GM12878 (cell line): ENCODE data around the gene SMARCA4. TPM values are rescaled to one million over a fixed set of nuclear protein-coding genes. Genes with fewer than 3 reads are reported as not detected.

Experiments used
- ATAC-seq: fragments of 200-7000 bp; cut with Tn5 transposase; 3 replicates; pipeline ENCODE4 v1.9.1; 2020; ENCODE audit warnings: mild to moderate bottlenecking, moderate library complexity
- BruUV-seq: library from RNA; stranded (reverse); fragments of 400-500 nt; replicated peaks from 2 replicates; lab custom pipeline; 2021; lab: Mats Ljungman, UMichigan
- CTCF ChIA-PET: fragments of 300-600 bp; sonication (Branson Sonifier 250); formaldehyde crosslinking; extraction: SDS; loops from one replicate; lab custom pipeline; 2021; ENCODE audit warnings: inconsistent platforms; lab: Yijun Ruan, JAX
- POLR2A ChIA-PET: fragments of 350-600 bp; formaldehyde crosslinking; extraction: SDS; loops from one replicate; lab custom pipeline; 2021; ENCODE audit warnings: inconsistent platforms; lab: Charles Lee
- RAD21 ChIA-PET: fragments of 300-600 bp; sonication (Branson Sonifier 250); formaldehyde crosslinking; loops from one replicate; lab custom pipeline; 2023; ENCODE audit warnings: antibody characterized with exemption; ENCODE audit not compliant: unreplicated experiment; lab: Charles Lee
- SMC1A ChIA-PET: fragments of 300-600 bp; sonication (Branson Sonifier 250); formaldehyde crosslinking; loops from one replicate; lab custom pipeline; 2023; ENCODE audit not compliant: unreplicated experiment, uncharacterized antibody; lab: Charles Lee
- DNase-seq: peaks from one replicate; pipeline ENCODE4 v3.0.0-alpha.2; 2011; ENCODE audit warnings: low read depth, low spot score
- FAIRE-seq: peaks from 3 replicates; lab custom pipeline; 2011; peaks lifted over from hg19 to GRCh38; lab: Jason Lieb, UNC
- H2AFZ ChIP-seq: 2 replicates; pipeline ENCODE4 v1.6.0; 2011; ENCODE audit warnings: low read depth, low read length, control low read depth; ENCODE audit not compliant: control insufficient read depth
- H3K27ac ChIP-seq: 2 replicates; pipeline ENCODE4 v1.5.1; 2011; ENCODE audit warnings: control low read depth; ENCODE audit not compliant: control insufficient read depth, insufficient read depth
- H3K27me3 ChIP-seq, 2 experiments: replicated peaks in 1 of 2; 2 replicates each; pipeline versions ENCODE4 v1.6.0 to v1.6.1; 2011; ENCODE audit warnings: low read length in 1 of 2; ENCODE audit not compliant: control insufficient read depth in 2 of 2, insufficient read depth in 2 of 2
- H3K36me3 ChIP-seq, 2 experiments: 2 replicates each; pipeline ENCODE4 v1.5.1; 2011; ENCODE audit warnings: low read length in 1 of 2; ENCODE audit not compliant: control insufficient read depth in 2 of 2, insufficient read depth in 2 of 2
- H3K4me1 ChIP-seq: 2 replicates; pipeline ENCODE4 v1.6.1; 2011; ENCODE audit warnings: mild to moderate bottlenecking, low read length, moderate library complexity, mixed read lengths; ENCODE audit not compliant: control insufficient read depth, insufficient read depth
- H3K4me2 ChIP-seq: 2 replicates; pipeline ENCODE4 v1.6.0; 2011; ENCODE audit warnings: control low read depth; ENCODE audit not compliant: control insufficient read depth, insufficient read depth
- H3K4me3 ChIP-seq: fragments of 200-600 bp; sonication (generic); 2 replicates; pipeline ENCODE4 v1.5.1; 2016
- H3K79me2 ChIP-seq: 2 replicates; pipeline ENCODE4 v1.6.0; 2011; ENCODE audit warnings: low read length; ENCODE audit not compliant: control insufficient read depth, insufficient read depth
- H3K9ac ChIP-seq: 2 replicates; pipeline ENCODE4 v1.8.0; 2011; ENCODE audit warnings: low read length, control low read depth, mixed read lengths; ENCODE audit not compliant: control insufficient read depth, insufficient read depth
- H3K9me3 ChIP-seq: replicated peaks from 3 replicates; pipeline ENCODE4 v1.5.1; 2011; ENCODE audit warnings: mild to moderate bottlenecking, low read length; ENCODE audit not compliant: control insufficient read depth, insufficient read depth
- H4K20me1 ChIP-seq: 2 replicates; pipeline ENCODE4 v1.6.0; 2011; ENCODE audit not compliant: control insufficient read depth, insufficient read depth
- BCL11A ChIP-seq: IDR thresholded peaks from 2 replicates; pipeline ENCODE4 v1.6.1; 2011; ENCODE audit warnings: low read depth, low read length
- EGR1 ChIP-seq, 2 experiments: IDR thresholded peaks; 1 replicate in 1 of 2; 2 replicates in 1 of 2; pipeline ENCODE4 v1.6.1; 2011 to 2012; ENCODE audit warnings: low read depth in 2 of 2, low read length in 2 of 2, borderline replicate concordance in 1 of 2, mild to moderate bottlenecking in 1 of 2, moderate library complexity in 1 of 2
- IRF4 ChIP-seq: IDR thresholded peaks from 2 replicates; pipeline ENCODE4 v1.6.1; 2011; ENCODE audit warnings: low read depth, low read length
- SMARCA5 ChIP-seq: fragments of 450-650 bp; IDR thresholded peaks from 2 replicates; pipeline ENCODE4 v1.6.1; 2017; ENCODE audit warnings: mild to moderate bottlenecking
- SUZ12 ChIP-seq: fragments of 200-600 bp; sonication (generic); IDR thresholded peaks from one replicate; pipeline ENCODE4 v1.6.1; 2018; ENCODE audit warnings: antibody characterized with exemption, mild to moderate bottlenecking; ENCODE audit not compliant: unreplicated experiment
- ZBTB4 ChIP-seq: fragments of 450-650 bp; formaldehyde crosslinking; IDR thresholded peaks from 2 replicates; pipeline ENCODE4 v1.4.0; 2022; ENCODE audit warnings: mild to moderate bottlenecking, moderate library complexity
- ZNF217 ChIP-seq: fragments of 450-650 bp; IDR thresholded peaks from 2 replicates; pipeline ENCODE4 v1.6.1; 2017; ENCODE audit warnings: antibody characterized with exemption, mild to moderate bottlenecking
- WGBS: methylation state at CpG from one replicate; pipeline ENCODE4 v1.1.6; 2016; ENCODE audit warnings: low lambda C conversion rate; ENCODE audit not compliant: insufficient replicate concordance, insufficient coverage; ENCODE audit errors: missing lambda C conversion rate; 5-methylcytosine and 5-hydroxymethylcytosine counted together
- in situ Hi-C: fragments of 300-500 bp; cut with MboI; formaldehyde crosslinking; loops from 9 replicates; pipeline ENCODE4 v1.14.3; 2018; ENCODE audit warnings: mixed read lengths
- intact Hi-C: fragments of 100-400 bp; cut with micrococcal nuclease; formaldehyde crosslinking; loops from one replicate; pipeline ENCODE4 v1.14.2; 2022; ENCODE audit not compliant: unreplicated experiment
- polyA plus RNA-seq, 11 experiments: library from polyadenylated mRNA; depleted of rRNA in 4 of 11; unstranded in 6 of 11; stranded (reverse) in 5 of 11; fragments of >200 nt; fragmentation: Nextera tagmentation in 4 of 11; fragmentation: Illumina TruSeq in 1 of 11; extraction: Ambion mirVana in 4 of 11; extraction: Trizol in 1 of 11; gene quantifications; 1 replicate in 1 of 11; 2 replicates in 10 of 11; pipeline versions ENCODE4 v1.2.1 to v1.2.3, GENCODE V29; 2011 to 2016; ENCODE audit warnings: inconsistent platforms in 2 of 11, missing spikeins in 2 of 11, low read depth in 1 of 11
- total RNA-seq, 4 experiments: library from RNA; depleted of rRNA in 3 of 4; stranded (reverse); fragments of >200 nt in 3 of 4; fragmentation: Illumina TruSeq in 1 of 4; extraction: Trizol in 1 of 4; gene quantifications; 2 replicates each; pipeline versions ENCODE4 v1.2.1 to v1.2.3, GENCODE V29; 2013 to 2021
- TF ChIP-seq, protein P1 (sequence below): fragments of 450-650 bp; conservative IDR thresholded peaks from 2 replicates; pipeline ENCODE4 v1.6.1; 2017; ENCODE audit warnings: mild to moderate bottlenecking, moderate library complexity
- TF ChIP-seq, protein P2 (sequence below): fragments of 450-650 bp; IDR thresholded peaks from 2 replicates; pipeline ENCODE4 v1.6.1; 2017; ENCODE audit warnings: borderline replicate concordance
- TF ChIP-seq, protein P3 (sequence below): fragments of 450-650 bp; IDR thresholded peaks from 2 replicates; pipeline ENCODE4 v1.6.1; 2016; ENCODE audit warnings: mild to moderate bottlenecking
- TF ChIP-seq, protein P4 (sequence below), 3 experiments: IDR thresholded peaks in 2 of 3; conservative IDR thresholded peaks in 1 of 3; 2 replicates each; pipeline ENCODE4 v1.5.1; 2011; ENCODE audit warnings: low read depth in 3 of 3, low read length in 3 of 3, mild to moderate bottlenecking in 3 of 3, control low read depth in 2 of 3, moderate library complexity in 2 of 3, inconsistent platforms in 1 of 3, mixed read lengths in 1 of 3; ENCODE audit not compliant: control insufficient read depth in 2 of 3, insufficient read depth in 1 of 3; ENCODE audit errors: extremely low read depth in 1 of 3
- TF ChIP-seq, protein P5 (sequence below): IDR thresholded peaks from 2 replicates; pipeline ENCODE4 v1.6.1; 2012; ENCODE audit warnings: low read depth, low read length, improper control_type of control experiment

The SMARCA4 gene
- total and polyA plus RNA-seq, 10 of the 15 experiments (the other 5 are each of a cell fraction or from before 2014, with no cell fraction given) = 22.4 to 175 (median 57.4) TPM

DNA sequence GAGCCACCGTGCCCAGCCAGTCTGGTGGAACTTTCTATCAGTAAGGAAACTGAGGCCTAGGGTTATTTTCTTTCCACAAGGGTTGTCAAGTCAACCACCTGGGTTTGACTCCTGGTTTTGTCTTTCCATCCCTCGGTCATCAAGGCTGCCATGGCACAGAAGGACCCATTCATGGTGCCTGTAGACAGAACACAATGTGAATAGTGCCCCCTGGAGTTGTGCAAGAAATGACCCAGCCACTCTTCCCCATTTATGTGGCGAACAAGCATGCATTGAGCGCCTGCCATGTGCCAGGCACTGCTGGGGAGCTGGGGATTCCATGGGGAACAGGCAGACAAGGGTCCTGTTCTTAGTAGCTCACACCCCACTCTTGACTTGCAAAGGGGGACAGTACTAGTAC is 4.1 kb downstream of the SMARCA4 start:
- intact Hi-C loops = loop anchor here (5.0 kb wide), 1 partner anchor 248 kb away; the partner anchor contains the start of gene DNM2
- no peak overlapping the region for H2AFZ ChIP-seq
- FAIRE-seq (no peak), DNase-seq (no peak), ATAC-seq (no peak)
- 97% methylated on average over 4 of the region's 4 CpGs for WGBS
- H3K9me3 ChIP-seq = no peaks in the 10 kb centered on the region
- H3K4me1 ChIP-seq = peaks cover 40% of the 10 kb centered on the region
- ChIA-PET POLR2A (interaction anchor here (0.6 to 1.4 kb wide), 4 partner anchors 13 to 124 kb away, joined by 3 to 6 read pairs (median 4); partner anchors contain the start of gene LDLR), CTCF (interaction anchor here (0.7 to 1.1 kb wide), 3 partner anchors 10 to 26 kb away, joined by 3 to 4 read pairs (median 3); no protein-coding TSS in a partner anchor), RAD21 (interaction anchor here (0.8 to 1.4 kb wide), 2 partner anchors 15 to 20 kb away, joined by 5 to 6 read pairs; no protein-coding TSS in a partner anchor), SMC1A (interaction anchor here (0.7 to 3.1 kb wide), 7 partner anchors 8 to 28 kb away, joined by 3 to 10 read pairs (median 3); no protein-coding TSS in a partner anchor)
- H3K4me3 ChIP-seq = no peak overlapping the region; the same call in 1 of the 2 replicates
- H3K79me2 ChIP-seq = peaks cover 90% of the 10 kb centered on the region
- in situ Hi-C loops = no loop called here
- H3K9ac ChIP-seq = no peak overlapping the region
- H3K4me2 ChIP-seq = peak overlapping the region; percentile 85; the same call in 1 of the 2 replicates
- no peaks in the 10 kb centered on the region for H3K27me3 ChIP-seq
- H3K27ac ChIP-seq = no peak overlapping the region
- peaks cover 4% of the 10 kb centered on the region; the same call in 1 of the 2 replicates for H4K20me1 ChIP-seq
- BruUV-seq = no TSS peak
- no peaks in the 10 kb centered on the region for H3K36me3 ChIP-seq
- TF ChIP-seq ZNF217 (0 out of 2 replicates have a peak, but pooled peaks have one; percentile 24), IRF4 (no peak), EGR1 (IDR thresholded peaks at IDR 0.05; ENCODE audit: borderline replicate concordance in 1 of 2, low read depth in 2 of 2, low read length in 2 of 2) (no peak), ZBTB4 (no peak), SMARCA5 (no peak), SUZ12 (no peak), BCL11A (no peak)
- TF ChIP-seq, protein P1, sequence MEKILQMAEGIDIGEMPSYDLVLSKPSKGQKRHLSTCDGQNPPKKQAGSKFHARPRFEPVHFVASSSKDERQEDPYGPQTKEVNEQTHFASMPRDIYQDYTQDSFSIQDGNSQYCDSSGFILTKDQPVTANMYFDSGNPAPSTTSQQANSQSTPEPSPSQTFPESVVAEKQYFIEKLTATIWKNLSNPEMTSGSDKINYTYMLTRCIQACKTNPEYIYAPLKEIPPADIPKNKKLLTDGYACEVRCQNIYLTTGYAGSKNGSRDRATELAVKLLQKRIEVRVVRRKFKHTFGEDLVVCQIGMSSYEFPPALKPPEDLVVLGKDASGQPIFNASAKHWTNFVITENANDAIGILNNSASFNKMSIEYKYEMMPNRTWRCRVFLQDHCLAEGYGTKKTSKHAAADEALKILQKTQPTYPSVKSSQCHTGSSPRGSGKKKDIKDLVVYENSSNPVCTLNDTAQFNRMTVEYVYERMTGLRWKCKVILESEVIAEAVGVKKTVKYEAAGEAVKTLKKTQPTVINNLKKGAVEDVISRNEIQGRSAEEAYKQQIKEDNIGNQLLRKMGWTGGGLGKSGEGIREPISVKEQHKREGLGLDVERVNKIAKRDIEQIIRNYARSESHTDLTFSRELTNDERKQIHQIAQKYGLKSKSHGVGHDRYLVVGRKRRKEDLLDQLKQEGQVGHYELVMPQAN = no peak
- TF ChIP-seq, protein P2, sequence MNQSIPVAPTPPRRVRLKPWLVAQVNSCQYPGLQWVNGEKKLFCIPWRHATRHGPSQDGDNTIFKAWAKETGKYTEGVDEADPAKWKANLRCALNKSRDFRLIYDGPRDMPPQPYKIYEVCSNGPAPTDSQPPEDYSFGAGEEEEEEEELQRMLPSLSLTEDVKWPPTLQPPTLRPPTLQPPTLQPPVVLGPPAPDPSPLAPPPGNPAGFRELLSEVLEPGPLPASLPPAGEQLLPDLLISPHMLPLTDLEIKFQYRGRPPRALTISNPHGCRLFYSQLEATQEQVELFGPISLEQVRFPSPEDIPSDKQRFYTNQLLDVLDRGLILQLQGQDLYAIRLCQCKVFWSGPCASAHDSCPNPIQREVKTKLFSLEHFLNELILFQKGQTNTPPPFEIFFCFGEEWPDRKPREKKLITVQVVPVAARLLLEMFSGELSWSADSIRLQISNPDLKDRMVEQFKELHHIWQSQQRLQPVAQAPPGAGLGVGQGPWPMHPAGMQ = no peak
- TF ChIP-seq, protein P3, sequence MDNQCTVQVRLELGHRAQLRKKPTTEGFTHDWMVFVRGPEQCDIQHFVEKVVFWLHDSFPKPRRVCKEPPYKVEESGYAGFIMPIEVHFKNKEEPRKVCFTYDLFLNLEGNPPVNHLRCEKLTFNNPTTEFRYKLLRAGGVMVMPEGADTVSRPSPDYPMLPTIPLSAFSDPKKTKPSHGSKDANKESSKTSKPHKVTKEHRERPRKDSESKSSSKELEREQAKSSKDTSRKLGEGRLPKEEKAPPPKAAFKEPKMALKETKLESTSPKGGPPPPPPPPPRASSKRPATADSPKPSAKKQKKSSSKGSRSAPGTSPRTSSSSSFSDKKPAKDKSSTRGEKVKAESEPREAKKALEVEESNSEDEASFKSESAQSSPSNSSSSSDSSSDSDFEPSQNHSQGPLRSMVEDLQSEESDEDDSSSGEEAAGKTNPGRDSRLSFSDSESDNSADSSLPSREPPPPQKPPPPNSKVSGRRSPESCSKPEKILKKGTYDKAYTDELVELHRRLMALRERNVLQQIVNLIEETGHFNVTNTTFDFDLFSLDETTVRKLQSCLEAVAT = no peak
- TF ChIP-seq, protein P4, sequence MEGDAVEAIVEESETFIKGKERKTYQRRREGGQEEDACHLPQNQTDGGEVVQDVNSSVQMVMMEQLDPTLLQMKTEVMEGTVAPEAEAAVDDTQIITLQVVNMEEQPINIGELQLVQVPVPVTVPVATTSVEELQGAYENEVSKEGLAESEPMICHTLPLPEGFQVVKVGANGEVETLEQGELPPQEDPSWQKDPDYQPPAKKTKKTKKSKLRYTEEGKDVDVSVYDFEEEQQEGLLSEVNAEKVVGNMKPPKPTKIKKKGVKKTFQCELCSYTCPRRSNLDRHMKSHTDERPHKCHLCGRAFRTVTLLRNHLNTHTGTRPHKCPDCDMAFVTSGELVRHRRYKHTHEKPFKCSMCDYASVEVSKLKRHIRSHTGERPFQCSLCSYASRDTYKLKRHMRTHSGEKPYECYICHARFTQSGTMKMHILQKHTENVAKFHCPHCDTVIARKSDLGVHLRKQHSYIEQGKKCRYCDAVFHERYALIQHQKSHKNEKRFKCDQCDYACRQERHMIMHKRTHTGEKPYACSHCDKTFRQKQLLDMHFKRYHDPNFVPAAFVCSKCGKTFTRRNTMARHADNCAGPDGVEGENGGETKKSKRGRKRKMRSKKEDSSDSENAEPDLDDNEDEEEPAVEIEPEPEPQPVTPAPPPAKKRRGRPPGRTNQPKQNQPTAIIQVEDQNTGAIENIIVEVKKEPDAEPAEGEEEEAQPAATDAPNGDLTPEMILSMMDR (IDR thresholded peaks at IDR 0.05 in 2 of 3, conservative IDR thresholded peaks at IDR 0.05 in 1 of 3; ENCODE audit: control insufficient read depth in 2 of 3, extremely low read depth in 1 of 3, insufficient read depth in 1 of 3, low read depth in 3 of 3, low read length in 3 of 3) = 0 out of 6 replicates have a peak, but pooled peaks of 2 of the 3 experiments have one; percentile 16 to 17
- TF ChIP-seq, protein P5, sequence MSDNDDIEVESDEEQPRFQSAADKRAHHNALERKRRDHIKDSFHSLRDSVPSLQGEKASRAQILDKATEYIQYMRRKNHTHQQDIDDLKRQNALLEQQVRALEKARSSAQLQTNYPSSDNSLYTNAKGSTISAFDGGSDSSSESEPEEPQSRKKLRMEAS = no peak
